GM19395 (cell line): ENCODE data around the gene PSORS1C1.
"Not testable (repeated sequence)": the region's sequence is repeated elsewhere in the genome, so short reads cannot be mapped to it uniquely, and the experiment has no call there.

Experiments
- ATAC-seq: cut with Tn5 transposase; IDR thresholded peaks from one replicate; pipeline ENCODE4 v1.9.1; 2021; ENCODE audit warnings: mild to moderate bottlenecking, moderate library complexity; ENCODE audit not compliant: unreplicated experiment

PSORS1C1 gene, protein sequence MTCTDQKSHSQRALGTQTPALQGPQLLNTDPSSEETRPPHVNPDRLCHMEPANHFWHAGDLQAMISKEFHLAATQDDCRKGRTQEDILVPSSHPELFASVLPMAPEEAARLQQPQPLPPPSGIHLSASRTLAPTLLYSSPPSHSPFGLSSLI

GRCh38 chr6:31114541-31114878 lies at the start of gene PSORS1C1:
PSORS1C1 (plus strand) TSS chr6:31114800; CDS start chr6:31129633, 14,833 bp downstream.
- no peak for ATAC-seq

- ATAC-seq, result no peak
Measured at GRCh38 chr6:31065556-31065955, 49.0 kb upstream of the PSORS1C1 start.

DNA sequence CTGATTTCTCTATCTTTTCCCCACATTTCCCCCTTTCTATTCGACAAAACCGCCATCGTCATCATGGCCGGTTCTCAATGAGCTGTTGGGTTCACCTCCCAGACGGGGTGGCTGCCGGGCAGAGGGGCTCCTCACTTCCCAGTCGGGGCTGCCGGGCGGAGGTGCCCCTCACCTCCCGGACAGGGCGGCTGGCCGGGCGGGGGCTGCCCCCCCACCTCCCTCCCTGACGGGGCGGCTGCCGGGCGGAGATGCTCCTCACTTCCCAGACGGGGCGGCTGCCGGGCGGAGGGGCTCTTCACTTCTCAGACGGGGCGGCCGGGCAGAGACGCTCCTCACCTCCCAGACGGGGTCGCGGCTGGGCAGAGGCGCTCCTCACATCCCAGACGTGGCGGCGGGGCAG lies 47.6 kb upstream of the PSORS1C1 start:
- ATAC-seq, result not testable (repeated sequence)

DNA sequence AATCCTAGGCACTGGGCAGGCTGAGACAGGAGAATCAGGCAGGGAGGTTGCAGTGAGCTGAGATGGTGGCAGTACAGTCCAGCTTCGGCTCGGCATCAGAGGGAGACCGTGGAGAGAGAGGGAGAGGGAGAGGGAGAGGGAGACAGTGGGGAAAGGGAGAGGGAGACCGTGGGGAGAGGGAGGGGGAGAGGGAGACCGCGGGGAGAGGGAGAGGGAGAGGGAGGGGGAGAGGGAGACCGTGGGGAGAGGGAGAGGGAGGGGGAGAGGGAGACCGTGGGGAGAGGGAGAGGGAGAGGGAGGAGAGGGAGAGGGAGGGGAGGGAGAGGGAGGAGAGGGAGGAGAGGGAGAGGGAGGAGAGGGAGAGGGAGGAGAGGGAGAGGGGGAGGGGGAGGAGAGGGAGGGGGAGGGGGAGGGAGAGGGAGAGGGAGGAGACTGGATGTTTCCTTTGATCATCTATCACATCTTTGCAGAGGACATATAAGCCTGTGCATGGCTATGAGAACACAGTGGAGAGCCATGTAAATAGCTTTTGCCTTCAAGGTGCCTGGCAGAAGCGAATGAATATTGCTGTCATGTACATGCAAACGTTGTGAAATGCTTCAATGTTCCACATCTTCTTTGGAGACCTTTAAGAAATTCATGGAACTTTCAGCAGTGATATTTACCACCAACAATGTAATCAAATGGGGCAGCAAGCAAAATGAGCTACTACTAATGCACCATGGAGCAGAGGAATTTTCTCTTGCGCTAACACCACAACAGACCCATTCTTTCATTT lies 46.5 kb upstream of the PSORS1C1 start:
- ATAC-seq, result not testable (repeated sequence)

DNA sequence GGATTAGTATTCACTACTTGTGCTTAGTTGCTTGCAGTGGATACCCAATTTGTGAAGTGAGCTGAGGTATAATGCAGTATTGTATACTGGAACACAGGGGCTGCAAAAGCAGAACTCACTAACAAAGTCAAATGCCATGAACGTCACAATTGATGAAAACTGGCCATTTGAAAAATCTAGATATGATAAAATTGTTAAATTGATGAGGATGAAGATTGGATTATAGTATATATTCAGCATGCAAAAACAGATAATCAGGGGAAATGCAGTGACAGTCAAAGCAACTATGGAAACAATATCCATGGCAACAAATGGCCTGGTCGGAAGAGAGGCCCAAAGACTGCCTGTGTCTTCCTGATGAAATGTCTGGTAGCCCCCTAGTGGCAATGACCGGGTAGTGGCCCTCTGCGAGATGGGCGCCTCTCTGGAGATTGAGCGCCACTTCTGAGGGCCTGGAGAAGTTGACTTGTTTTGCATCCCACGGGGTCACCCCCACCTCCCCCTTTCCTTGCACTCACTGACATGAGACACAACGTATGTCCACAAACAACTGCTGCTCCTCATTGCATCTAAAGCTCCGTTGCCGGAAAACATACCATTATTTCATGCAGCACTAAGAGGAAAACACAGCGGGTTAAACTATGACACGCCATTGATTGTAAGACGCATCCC lies 45.8 kb upstream of the PSORS1C1 start:
- ATAC-seq, result no peak

GRCh38 chr6:31070711-31071197 lies 43.8 kb upstream of the PSORS1C1 start:
- ATAC-seq, result no peak

DNA sequence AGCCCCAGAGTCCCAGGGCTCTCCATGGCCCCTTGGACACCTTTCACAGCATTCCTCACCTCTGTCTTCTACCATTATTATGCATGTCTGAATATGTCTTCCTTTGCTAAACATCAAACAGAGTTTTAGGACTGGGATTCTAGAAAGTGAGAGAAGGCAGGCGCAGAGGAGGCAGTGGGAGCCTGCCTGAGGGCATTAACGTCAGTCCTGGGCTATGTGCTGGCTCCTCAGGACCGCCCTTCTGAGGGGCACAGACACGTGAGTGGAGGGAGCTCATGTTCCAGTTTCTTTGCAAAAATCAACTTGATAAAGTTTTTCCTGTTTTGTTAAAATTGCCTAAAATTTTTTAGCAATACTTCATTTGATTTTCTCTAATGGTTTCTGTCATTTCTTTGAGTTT lies 40.2 kb upstream of the PSORS1C1 start:
- no peak for ATAC-seq

- no peak for ATAC-seq
Measured at GRCh38 chr6:31075528-31075927, 39.1 kb upstream of the PSORS1C1 start.

GRCh38 chr6:31076611-31077010 lies 38.0 kb upstream of the PSORS1C1 start:
- no peak for ATAC-seq

DNA sequence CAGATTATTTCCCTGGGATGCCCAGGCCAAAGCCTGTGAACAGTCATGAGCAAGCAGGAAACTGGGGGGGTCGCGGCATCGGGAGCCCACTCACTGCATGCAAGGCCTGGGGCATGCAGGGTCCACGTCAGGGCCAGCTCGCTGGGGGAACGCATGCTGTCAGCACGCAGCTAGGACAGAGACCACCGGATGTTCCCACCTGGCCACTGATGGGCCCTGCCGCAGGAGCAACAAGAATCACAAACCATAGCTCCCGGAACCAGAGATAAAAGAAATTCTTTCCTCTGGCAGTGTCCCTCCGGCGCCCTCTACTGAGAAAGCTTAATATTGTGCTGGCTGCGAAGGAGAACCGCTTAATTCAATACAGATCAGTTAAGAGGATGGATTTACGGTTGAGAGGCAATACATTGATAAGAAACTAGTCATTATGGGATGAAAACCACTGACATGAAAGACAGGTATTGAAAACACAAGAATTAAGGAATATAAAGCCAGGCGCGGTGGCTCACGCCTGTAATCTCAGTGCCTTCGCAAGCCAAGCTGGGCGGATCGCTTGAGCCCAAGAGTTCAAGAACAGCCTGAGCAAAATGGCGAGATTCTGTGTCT lies 34.8 kb upstream of the PSORS1C1 start:
- no peak for ATAC-seq

GRCh38 chr6:31081872-31082271 lies 32.7 kb upstream of the PSORS1C1 start:
- no peak for ATAC-seq

- ATAC-seq, result no peak
Measured at GRCh38 chr6:31083742-31084354, 30.8 kb upstream of the PSORS1C1 start.

DNA sequence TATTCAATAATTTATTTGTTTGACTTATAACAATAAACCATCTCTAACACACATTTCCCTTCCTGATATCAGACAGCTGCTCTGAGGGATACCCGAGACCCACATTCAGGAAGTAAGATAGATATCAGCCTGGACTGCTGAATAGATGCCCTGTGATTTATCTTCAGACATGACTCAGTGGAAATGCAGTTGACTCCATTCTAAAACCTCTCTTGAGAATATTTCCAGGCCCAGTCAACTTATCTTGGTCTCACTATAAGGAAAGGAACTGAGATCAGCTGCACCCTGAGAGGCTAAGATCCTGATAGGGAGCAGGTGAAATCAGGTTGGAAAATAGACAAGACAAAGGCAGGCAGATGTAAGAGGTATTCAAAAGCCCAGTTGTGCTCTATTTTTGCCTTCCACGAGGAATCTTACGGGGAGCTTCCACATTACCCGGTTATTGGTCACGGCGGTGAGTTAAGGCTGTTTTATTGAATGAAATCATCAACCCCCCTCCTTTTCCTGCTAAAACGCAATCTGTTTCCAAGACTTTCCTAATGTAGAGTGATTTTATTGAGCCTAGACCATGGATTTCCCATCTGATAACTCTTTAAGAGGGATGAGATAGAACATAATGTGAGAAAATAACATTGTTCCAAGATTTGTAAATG lies 27.7 kb upstream of the PSORS1C1 start:
- ATAC-seq, result no peak

DNA sequence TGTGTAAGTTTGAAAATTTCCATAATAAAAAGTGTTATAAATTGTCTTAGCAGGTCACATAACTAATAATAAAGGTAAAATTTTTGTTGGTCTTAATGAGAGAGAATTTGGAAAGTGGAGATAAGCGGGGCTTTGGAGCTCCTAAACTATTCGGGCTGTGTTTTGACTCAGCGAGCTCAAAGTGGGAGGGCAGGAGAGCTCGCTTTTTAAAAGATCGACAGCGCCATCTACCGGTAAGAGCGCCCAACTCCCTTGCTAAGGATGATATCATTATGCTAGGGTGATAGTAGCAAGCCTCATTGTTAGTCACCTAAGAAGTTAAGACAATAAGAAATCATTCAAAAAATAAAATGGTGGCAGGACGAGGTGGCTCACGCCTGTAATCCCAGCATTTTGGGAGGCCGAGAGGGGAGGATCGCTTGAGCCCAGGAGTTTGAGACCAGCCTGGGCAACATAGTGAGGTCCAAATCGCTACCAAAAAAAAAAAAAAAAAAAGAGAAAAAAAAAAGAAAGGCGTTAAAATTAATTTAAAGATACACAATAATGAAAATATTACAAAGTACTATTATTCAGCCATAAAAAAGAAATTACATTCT lies 27.0 kb upstream of the PSORS1C1 start:
- ATAC-seq, result no peak

- ATAC-seq, result no peak
Measured at GRCh38 chr6:31090275-31090972, 24.2 kb upstream of the PSORS1C1 start.

DNA sequence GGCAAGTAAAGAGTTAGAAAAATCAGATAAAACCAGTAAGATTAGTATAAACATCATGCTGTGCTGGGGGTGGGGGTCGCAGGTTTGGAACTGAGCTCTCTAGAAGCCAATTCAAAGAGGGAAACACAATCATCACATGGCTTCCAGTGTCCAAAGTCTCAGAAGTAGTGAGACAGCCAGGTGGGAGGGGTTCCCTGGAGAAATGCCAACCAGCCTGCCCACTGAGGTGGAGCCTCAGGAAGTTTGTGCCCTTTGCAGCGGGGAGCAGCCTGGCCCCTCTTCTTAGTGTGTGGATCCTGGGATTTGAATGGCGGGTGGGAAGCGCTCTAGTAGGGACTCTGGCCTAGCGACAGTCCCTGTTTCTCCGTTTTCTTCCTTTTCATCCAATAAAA lies 23.6 kb upstream of the PSORS1C1 start:
- ATAC-seq, result no peak

DNA sequence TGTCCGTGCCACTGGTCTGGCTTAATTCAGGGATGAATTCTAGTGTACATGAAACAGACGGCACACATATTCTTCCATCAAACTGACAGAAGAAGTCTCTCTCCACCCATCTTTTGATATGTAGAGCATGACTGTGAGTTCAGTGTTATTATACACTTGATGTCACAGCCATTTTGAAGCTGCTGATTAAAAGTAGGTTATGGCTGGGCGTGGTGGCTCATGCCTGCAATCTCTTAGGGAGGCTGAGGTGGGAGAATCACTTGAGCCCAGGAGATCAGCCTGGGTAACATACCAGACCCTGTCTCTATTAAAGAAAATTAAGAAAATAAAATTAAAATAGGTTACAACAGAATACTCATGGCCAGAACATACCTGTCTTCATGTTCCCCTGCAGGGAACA lies 22.9 kb upstream of the PSORS1C1 start:
- ATAC-seq, result no peak

- ATAC-seq, result no peak
Measured at GRCh38 chr6:31092238-31092637, 22.4 kb upstream of the PSORS1C1 start.

- no peak for ATAC-seq
Measured at GRCh38 chr6:31092769-31093505, 21.7 kb upstream of the PSORS1C1 start.
